AML-193 (cell line): Measurements from ENCODE around the gene RIT2.

Source experiments
- DNase-seq, 2 experiments: peaks; one replicate each; lab custom pipeline; 2025; lab: John Stamatoyannopoulos, UW

Gene RIT2

DNA sequence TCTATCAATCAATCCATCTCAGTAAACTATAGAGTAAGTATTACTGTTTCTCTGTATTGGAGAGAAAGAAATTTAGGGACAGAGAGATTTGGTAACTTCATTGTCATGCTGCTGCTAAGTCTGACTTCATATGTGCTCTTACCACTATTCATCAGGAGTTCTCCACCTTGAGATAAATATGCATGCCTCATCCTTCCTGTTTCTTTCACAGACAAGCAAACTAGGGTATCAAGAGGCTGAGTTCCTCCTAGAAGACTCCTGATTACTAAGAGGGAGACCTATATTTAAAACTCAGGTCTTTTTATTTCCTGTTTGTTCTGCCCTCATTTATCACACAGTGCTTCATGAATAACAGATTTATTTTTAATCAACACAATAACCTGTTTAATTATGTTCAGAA, 34.1 kb downstream of the RIT2 start:
- no peak for DNase-seq

DNA sequence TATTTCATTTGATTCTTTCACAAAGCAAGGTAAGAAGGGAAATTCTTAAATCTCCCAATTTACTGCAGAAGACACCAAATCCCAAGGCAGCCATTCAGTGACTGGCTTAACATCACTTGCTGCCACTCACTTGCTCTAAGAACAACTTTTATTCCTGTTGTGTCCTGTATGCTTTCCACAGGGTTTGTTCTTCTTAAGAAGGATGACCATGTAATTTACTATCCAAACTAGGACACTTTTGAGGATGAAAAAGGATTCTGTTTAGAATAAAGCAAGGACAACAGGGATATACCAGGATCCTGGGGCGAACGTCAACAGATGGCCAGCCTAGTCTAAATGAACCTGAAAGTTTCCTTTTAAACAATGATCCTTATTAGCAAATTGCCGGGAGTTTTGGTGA, 34.8 kb downstream of the RIT2 start:
- no peak for DNase-seq

DNA sequence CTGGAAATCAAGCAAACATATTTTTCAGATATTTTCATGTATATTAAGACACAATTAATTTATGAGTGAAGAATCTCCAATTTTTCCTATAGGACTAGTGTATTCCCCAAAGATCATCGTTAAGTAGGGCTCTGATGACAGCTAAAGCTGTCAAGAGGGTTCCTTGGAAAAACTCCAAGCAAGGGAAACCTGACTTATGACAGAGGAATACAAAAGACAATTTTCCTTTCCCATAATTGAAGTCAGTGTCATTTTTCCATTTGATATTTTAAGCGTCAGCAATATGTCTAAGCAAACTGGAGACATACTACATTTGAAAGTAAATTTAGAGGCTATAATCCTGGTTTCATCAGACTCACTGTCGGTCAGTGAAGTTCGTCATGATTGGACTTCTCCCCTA, 36.1 kb downstream of the RIT2 start:
- no peak for DNase-seq

DNA sequence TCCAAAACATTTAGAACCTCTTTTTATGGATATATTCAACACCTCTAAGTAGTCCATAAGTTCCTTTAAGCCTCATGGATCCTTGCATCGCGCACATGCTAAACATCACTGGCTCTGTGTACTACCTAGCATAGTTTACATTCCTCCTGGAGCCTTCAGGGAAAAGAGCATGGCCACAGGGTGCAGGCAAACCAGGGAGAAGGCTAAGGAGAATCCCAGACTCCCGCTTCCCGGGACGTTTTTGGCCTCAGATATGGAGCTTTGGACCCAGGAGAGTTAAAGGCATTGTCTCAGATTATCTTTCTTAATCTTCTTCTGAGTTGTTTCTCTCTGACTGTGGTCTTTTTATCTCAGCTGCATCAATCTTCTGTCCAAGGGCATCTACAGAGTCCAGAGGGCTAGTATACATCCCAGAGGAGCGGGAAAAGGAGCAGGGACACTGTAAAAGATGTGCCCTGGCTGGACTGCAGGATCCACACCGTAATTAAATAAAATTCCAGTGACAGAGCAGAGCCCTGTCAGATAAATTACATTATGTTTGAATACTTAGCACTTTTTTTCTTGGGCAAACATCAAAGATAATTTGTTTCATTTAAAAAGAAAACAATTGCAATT, 36.9 kb downstream of the RIT2 start:
- DNase-seq: no peak

DNA sequence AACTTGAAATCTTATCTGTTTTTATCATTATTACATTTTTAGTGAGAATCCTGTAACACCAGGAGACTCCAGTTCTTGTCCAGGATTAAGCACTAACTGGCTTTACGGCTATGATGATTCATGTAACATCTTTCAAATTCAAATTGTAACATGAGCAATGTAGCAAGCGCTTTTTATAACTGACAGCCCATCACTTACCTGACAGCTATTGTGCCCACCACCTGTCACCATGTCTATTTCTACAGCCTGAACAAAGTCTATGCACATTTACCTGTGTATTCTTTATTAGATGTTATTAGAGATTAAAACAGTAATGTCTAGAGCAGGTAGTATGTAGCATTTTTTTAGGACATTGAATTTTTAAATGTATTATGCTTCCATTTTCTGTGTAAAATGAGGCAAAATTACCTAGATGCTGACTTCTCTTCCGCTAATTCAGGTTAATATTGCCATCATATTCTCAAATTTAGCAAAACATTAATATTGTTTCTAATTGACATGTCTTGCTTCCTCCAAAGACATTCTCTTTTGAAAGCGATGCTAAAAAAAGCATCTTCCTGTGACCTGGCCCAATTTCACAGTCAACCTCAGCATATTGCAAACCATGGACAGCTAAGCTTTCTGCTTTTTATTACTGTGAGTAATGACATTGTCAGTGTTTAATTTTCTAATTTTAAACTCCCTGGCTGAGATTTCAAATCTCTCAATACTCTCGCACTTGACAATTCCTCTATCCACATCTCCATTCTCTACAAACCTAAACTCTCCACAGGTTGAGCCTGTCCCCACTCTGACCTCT, 37.8 kb downstream of the RIT2 start:
- no peak for DNase-seq

DNA sequence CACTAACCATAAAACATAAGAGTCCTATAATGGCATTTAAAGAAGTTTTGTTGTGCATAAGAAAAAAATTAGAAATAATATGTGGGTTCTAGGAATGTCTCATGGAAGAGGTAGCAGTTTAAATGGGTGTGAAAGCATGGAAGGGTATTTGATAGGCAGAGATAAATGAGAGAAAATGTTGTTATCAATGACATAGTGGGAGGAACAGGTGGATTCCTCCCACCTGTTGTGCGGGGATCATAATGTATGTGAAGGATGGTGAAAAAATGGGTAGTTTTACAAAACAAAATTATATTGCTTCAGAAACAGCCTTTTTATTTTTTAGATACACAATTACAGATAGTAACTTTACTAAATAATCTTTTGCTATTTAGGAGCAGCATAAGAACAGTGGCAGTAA, 41.7 kb downstream of the RIT2 start:
- no peak for DNase-seq

DNA sequence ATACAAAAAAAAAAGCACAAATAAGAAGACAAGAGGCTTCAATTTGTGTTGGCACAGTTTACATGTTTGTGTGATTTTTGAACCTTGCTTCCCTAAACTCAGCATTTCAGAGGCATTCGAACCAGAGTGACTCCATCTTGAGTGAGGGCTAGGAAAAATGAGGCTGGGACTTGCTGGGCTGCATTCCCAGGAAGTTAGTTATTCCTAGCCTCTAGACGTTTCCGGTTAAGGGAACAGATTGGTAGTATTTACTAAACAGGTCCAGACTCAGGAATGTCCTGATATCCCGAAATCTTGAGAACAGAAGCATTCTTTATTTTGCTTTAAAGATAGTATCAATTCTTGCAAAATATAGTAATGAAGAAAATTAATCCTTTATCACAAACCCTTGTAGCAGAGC, 46.7 kb downstream of the RIT2 start:
- DNase-seq: no peak

DNA sequence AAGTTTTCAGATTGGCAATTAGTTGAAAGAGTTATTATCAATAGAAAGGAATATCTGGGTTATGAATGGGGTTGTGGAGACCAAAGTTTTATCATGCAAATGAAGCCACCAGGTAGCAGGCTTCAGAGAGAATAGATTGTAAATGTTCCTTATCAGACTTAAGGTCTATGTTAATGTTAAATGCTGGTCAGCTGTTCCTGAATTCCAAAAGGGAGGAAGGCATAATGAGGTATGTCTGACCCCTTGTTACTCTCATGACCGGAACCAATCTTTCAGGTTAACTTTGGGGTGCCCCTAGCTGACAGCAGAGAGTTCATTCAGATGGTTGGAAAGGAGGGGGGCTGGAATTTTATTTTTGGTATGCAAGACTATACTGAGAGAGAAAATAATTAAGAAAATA, 47.9 kb downstream of the RIT2 start:
- DNase-seq: no peak

DNA sequence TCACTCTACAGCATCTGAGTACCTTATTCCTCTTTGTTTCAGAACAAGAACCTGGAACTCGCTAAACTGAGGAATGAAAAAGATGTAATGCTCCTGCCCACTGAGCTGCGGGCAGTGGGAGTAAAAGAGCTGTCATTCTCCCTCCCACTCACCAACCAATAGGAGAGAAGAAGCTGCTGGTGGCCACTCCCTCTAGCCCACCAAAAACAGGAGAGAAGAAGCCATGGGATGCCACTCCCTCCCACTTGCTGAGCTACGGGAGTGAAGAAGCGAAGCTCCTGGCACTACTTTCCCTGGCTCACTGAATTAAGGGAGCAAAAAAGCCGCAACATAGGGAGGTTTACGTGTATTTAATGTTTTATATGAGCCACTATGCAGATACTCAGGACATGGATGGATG, 53.7 kb downstream of the RIT2 start:
- DNase-seq: no peak

DNA sequence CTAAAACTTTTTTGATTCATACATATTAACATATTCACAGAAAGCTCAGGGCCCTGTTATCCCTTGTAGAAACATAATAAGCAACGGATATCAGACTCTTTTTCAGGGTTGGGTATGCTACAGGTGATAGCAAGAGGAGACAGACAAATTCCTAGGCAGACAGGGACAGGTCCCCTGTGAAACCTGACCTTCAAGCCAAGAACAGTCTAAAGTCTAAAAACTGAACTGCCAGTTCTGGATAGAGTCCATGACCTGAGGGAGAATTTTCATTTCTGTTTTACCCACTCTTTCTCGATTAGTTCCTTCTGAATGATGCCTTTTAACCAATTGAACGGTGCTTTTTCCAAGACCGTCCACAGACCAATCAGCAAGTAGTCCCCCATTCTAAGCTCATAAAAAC, 54.2 kb downstream of the RIT2 start:
- DNase-seq: no peak

DNA sequence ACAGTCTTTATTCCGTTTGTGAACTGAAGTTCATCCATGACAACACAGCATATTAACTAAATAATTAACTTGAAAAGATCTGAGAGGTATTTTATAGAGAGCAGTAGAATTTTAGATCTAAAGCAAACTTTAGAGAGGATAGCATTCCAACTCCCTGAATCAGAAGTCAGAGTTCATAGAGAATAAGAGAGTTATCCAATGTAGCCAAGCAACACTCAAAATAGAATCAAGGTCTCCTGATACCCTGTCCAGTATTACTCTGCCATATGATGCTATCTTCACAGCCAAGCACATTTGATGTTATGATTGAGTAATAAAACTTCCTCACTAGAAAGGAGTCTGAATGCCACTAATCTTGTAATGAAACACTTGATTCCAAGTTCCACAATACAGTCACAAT, 55.5 kb downstream of the RIT2 start:
- no peak for DNase-seq

DNA sequence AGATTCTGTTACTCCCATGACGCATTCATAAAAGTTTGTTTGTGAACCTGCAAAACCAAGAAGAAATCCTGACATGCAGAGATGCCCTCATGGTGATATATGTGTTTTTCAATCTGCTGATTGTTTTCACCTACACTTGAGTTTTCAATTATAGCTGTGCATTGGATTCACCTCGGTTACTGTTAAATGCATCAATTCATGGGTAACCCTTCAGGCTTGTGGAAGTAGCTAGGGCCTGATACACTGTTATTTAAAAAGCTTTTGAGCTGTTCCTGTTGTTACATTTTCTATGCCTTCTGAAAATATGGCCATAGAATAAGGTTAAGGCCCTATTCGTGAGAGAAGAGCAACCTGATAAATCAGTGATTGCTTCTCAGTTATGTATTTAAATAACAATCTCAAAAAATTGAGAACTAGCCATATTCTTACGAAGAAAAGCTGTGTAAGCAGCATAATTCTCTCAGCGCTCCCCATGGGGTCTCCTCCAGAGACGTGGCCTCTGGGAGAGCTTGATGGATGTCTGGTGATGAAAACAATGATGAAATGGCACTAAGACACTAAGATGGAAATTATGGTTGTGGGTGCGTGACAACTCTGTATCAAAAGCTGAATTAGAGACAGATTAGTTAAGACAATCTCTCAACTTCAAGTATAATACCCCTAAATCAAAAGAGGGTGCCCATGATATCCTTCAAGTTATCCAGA, 60.5 kb downstream of the RIT2 start:
- DNase-seq: no peak

DNA sequence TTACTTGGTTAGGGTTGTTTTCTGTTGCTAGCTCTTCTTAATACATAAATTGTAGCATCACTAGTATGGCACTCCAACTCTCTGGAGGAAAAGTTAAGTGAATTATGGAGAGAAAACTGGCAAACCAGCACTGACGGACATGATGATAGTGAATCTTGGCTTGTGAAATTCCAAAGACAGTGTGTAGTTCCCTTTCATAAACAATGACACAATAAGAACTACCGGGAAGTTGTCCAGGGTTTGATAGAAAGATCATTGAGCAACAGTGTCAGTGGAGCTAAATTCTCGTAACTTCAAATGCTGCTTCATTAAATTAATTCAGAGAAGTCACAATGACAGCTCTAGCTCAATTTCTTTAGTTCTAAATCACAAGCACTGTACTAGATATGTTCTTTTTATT, 66.5 kb downstream of the RIT2 start:
- DNase-seq: no peak

DNA sequence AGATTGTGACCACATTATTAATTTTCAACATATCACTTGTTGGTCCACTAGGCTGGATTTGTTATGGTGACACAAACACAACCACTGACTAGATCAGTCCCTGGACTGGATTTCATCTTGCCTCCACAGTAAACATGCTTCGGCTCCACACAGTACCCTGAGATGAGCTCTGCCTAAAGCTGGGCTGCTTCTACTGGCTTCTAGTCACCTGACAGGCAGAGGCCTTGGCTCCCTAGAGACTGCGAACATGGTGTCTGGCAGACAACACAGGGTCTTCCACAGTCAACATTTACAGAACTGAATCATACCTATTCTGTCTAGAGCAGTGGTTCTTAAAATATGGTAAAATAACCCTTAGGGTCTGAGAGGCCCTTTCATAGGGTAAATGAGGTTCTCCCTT, 69.2 kb downstream of the RIT2 start:
- no peak for DNase-seq

DNA sequence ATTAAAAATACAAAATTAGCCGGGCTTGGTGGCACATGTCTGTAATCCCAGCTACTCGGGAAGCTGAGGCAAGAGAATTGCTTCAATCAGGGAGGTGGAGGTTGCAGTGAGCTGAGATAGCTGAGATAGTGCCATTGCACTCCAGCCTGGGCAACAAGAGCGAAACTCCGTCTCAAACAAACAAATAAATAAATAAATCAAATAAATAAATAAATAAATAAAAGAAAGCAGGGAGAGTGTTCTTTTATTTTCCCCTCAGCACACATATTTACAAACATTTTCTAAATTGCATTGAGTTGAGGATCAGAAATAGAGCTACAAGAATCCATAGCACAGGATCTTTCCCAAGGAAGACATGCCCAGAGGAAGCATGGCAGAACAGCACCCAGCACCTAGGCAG, 71.9 kb downstream of the RIT2 start:
- DNase-seq: no peak

DNA sequence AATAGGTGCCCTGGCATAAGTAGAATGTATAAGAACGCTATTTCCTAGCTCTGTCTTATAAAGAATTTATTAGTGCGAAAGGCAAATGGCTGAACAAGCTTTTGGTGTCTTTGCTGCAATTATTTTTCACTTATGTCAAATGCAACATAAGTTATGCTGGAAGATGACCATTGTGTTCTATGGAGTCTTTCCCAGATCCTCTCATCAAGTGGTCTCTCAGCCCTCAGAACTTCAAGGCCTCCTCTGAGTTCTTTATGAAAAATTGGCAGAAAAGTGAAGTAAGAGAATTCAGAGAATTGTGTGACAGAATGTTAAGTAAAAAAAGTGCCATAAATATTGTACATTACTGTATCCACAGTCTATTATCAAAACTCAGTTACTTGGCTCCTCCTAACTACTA, 75.2 kb downstream of the RIT2 start:
- no peak for DNase-seq

DNA sequence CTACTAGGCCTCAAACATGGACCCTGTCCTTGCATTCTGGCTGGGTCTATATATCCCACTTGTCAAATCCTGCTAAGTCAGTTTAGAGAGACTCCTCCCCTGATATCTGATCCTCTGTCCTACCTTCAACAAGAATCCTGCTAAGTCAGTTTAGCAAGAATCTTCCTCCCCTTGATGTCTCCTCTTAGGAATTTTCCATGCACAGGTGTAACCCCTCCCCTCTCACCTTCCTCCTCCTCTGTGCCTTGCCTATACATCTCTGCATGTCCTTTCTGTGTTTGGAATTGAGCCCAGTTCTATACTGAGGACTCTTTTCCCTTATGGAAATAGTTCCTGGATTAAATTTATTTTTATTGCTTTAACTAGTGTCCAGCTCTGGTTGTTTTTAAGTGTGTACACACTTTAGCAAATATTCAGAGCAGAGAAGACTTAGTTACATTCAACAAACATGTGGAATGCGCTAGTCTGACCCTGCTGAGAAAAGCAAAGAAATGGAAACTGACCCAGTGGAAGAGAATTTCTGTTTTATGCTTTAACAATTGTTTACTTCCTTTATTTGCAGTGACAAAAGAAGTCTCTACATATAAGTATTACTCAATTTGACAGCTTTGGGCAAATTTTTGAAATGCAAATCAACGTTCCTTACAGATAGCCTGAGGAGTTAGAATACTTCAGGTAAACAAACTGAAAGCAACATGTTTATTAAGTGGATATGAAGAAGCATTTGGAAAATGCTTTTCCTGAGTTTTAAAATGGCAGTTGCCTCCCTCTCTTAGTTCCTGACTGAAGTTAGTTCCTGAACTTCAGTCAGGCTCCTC, 80.6 kb downstream of the RIT2 start:
- no peak for DNase-seq

DNA sequence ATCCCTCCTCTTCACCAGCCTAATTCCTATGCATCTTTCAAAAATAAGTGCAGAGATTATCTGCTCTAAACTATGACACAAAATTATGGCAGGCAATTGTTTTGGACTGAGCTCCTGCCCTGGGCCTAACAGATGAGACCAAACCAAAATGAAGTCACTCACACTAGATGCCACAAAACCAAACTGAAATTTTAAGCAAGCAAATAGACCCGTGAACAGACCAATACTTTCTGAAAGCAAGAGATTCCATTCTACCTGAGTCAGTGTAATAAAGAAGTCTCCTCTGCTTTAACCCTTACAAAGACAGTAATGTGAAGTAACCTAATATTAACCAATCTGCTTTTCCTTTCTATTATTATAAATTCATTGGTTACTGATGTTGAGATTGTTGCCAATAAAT, 84.3 kb downstream of the RIT2 start:
- no peak for DNase-seq

DNA sequence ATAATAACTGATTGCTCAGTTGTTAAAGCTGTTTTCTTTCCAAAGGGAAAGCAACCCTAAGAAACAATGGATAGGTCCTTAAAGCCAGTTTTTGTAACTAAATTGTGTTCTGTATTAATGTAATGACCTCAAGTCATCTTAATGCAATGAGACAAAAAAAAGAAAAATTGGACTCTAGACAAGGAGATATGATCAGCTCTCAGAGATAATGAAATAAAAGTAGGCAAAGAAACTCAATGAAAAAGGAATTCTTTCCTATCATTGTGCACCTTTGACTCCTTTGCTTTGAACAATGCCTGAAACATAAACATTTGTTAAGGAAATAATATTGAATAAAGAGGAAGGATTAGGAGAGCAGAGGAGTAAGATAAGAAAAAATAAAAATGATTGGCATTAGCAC, 86.1 kb downstream of the RIT2 start:
- DNase-seq: no peak

DNA sequence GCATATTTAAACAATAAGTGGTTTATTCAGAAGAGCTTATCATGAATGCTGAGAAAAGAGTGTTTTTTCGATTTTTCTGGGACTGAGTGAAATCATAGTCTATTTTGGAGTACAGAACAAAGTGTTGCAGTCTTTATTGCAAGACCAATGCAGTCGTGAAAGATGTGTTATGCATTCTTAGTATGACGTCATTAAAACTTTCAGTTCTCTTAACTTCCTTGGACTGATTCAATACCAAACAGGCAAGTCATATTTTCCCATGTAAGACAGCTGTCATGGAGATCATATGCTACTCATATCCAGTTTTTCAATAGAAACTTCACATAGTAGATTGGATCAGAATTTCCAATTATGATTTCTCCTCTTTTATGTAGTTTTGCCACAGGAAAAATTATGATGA, 92.6 kb downstream of the RIT2 start:
- DNase-seq: no peak

DNA sequence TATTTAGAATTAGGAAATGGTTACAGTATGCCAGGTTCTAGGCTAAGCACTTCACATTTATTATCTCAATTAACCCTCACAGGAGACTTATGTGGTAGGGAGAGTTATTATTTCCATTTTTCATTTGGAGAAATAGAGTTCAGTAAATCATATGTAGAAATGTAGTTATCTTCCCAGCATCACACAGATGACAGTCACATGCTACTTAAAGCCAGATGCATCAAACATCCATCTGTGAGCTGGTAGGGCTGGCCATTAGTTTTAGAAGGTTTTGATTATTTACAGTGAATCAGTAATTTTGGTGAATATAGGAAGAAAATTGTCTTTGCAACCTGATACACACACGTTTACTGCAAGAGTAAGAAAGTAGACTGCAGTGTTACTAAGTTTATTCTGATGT, 97.9 kb downstream of the RIT2 start:
- no peak for DNase-seq

DNA sequence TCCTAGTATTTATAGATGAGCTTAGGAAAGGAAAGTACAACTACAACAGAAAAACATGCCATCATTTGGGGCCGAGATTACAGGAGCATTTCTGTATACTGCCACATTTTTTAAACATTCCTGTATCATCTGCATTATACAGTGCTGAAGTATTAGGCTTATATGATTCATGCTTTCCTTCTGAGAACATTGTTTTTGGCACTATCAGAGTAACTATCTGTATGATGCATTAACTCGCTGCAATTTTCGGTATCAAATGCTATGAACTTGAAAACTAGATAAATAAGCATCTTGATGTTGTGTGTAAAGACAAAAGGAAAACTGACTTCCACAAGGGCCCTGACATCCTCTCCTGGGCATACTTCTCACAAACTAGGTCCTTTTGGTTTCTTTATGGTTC, 102.0 kb downstream of the RIT2 start:
- no peak for DNase-seq

DNA sequence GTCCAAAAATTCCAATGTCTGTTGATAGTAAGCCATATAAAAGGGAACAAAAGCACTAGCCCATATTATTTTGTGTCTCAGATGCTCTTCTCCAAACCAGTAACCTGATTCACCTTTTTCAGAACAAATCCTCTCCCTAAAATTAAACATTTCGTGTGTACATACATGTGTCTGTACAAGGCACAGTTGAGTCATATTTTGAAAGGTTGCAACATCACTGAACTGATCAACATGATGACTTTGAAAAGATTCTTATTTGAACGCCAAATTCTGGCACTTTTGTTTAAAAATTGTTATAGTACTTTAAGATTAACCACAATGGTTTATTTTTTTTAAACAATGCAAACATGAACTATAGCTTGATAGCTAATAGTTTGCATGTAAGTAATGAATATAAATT, 102.5 kb downstream of the RIT2 start:
- DNase-seq: no peak
